Measurements from ENCODE around the gene PON3. TPM values are rescaled to one million over a fixed set of nuclear protein-coding genes. Genes with fewer than 3 reads are reported as not detected.

Gene PON3
- total RNA-seq (2012; rRNA removed) (not detected in 2 replicates), polyA plus RNA-seq (2012; rRNA removed) (not detected in 2 replicates), Bru-seq, nascent RNA (percentile 3 among the genes with signal in this experiment), BruChase-seq, experiment 1, labeled RNA remaining after a 6-hour chase (percentile 5 among the genes with signal in this experiment), BruChase-seq, experiment 2, labeled RNA remaining after a 2-hour chase (percentile 8 among the genes with signal in this experiment)
- not detected in 2 replicates for polyA plus RNA-seq (2012; cell fraction: cytosol; rRNA removed)
- polyA plus RNA-seq (2012; cell fraction: nucleus; rRNA removed; ENCODE audit: low replicate concordance): not detected in 2 replicates
- long read RNA-seq: 0 reads

DNA sequence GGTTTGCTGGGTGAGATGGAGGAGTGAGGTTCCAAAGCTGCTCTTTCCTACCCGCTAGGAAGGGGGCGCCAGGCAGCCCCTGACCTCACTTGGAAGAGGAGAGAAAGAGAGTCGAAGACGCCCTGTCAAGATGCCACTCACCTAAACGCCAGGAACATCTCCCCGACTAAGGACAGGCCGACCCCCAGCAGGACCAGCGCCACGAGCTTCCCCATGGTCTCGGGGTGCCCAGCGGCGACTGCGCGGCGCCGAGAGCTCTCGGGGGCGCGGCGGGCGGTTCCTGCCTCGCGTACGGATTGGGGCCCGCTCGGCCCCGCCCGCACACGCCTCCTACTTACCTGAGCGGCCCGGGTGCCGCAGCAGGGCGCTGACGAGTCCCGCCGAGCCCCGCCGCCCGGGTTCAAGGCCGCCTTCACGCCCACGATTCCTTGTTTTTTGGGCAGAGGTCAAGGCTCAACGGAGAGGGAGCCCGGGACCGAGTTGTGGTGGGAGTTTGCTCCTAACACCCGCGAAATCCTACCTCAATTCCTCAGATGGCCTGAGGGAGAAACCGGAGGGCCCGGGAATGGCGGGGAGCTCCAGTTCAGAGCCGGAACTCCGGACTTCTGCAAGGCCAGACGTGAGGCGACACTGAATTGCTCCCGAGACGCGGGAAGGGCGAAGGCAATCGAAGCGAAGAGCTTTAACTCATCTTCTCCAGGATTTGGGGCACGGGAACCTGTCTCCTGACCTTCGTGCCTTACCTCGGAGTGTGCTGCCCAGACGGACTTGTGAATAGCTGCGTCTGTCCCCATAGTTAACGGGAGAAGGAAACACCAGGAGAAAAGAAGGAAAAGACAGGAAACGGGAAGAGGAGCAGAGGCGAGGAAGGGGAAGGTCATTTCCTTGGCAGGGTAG is at the start of gene PON3:
PON3 (minus strand) TSS at position 240 of the 897 bp plus-strand sequence; CDS start at position 215, 25 bp downstream.
- ChIA-PET CTCF (no interaction called here), POLR2A (ENCODE audit: unreplicated experiment) (no interaction called here)
- Histone ChIP-seq H4K5ac (ENCODE audit: low read depth, low read length) (no peak within 1 kb of the TSS), H4K8ac (ENCODE audit: low read depth in 2 of 2, low read length in 2 of 2) (no peak within 1 kb of the TSS), H2BK5ac (ENCODE audit: low read depth, low read length, poor library complexity, severe bottlenecking) (no peak within 1 kb of the TSS), H2AK5ac (ENCODE audit: low read depth, low read length) (no peak within 1 kb of the TSS), H3K9me1 (ENCODE audit: insufficient read depth, low read length) (no peaks in the 10 kb centered on the region), H3K27ac (ENCODE audit: insufficient read depth, low read length) (no peak within 1 kb of the TSS), H2BK15ac (ENCODE audit: low read depth, low read length) (no peak within 1 kb of the TSS), H3K56ac (ENCODE audit: extremely low read depth, insufficient read depth, low read length) (no peak within 1 kb of the TSS), H3K9me3 (ENCODE audit: control insufficient read depth, insufficient read depth, low read length) (no peaks in the 10 kb centered on the region), H3K79me1 (ENCODE audit: low read depth in 1 of 2, low read length in 2 of 2) (no peaks in the 10 kb centered on the region), H3K18ac (ENCODE audit: low read depth, low read length) (no peak within 1 kb of the TSS), H2AK9ac (replicated peaks; ENCODE audit: low read depth, low read length, poor library complexity) (peak within 1 kb of the TSS; percentile 47), H3K4ac (ENCODE audit: low read depth, low read length) (no peak within 1 kb of the TSS), H3K4me1 (ENCODE audit: control insufficient read depth, insufficient read depth, low read length) (no peaks in the 10 kb centered on the region), H3K27me3 (ENCODE audit: control insufficient read depth, insufficient read depth, low read length) (peaks cover 4% of the 10 kb centered on the region), H3K23ac (ENCODE audit: low read depth, low read length) (no peak within 1 kb of the TSS), H4K20me1 (ENCODE audit: insufficient read depth, low read length) (no peaks in the 10 kb centered on the region), H3K4me2 (ENCODE audit: low read depth, low read length) (no peak within 1 kb of the TSS), H3K14ac (replicated peaks; ENCODE audit: low read depth, low read length) (no peak within 1 kb of the TSS), H2AFZ (replicated peaks; ENCODE audit: low read length, poor library complexity) (peak within 1 kb of the TSS; percentile 72), H3K36me3 (ENCODE audit: control insufficient read depth, insufficient read depth, low read length) (no peaks in the 10 kb centered on the region), H4K91ac (ENCODE audit: insufficient read depth, low read depth, low read length) (no peak within 1 kb of the TSS), H2BK20ac (ENCODE audit: low read depth, low read length) (no peak within 1 kb of the TSS), H3K9ac (ENCODE audit: low read depth, low read length) (no peak within 1 kb of the TSS), H3K4me3 (ENCODE audit: insufficient read depth, low read depth, low read length) (no peak within 1 kb of the TSS), H2BK120ac (ENCODE audit: low read depth, low read length) (no peak within 1 kb of the TSS)
- WGBS, 2 experiments (ENCODE audit: extremely low coverage in 2 of 2, insufficient read length in 1 of 2): 24% methylated on average over 11 of the region's 68 CpGs; no CpG with 5 or more reads in 1 of the 2 experiments
- no TSS peak for BruUV-seq (replicated peaks)
- dilution Hi-C loops (cut with HindIII; ENCODE audit: low sequenced_read_pairs, unreplicated experiment) (no loop called here), intact Hi-C loops (cut with micrococcal nuclease) (no loop called here), in situ Hi-C loops (cut with MboI; ENCODE audit: low sequenced_read_pairs) (no loop called here)
- ATAC-seq (ENCODE audit: low read depth) (no peak), DNase-seq (no peak)
- TF ChIP-seq CTCF (conservative IDR thresholded peaks at IDR 0.05; ENCODE audit: low read depth, low read length) (no peak), MXI1 (IDR thresholded peaks at IDR 0.05; ENCODE audit: borderline replicate concordance, low read depth, low read length) (no peak)

Data from IMR-90 (cell line).